ENCODE results near the gene TERC.

TERC gene

DNA sequence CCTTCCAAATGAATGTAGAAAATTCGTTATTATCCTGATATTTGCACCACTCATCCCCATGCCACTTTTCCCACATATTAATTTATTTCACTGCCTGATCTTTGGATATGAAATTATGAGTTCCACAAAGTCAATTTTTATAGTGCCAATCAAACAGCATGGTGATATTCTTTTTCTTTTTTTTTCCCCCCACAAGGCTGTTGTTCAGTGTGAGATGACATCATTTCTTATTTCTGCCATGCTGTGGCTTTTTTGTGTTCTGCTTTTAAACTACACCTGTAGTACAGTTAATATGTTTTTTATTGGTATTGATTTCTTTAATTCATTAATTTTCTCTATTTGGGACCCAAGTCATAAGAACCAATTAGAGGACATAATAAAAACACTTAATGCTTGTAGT lies 22.9 kb upstream of the TERC start:
- H3K4me3 ChIP-seq (ENCODE audit: low read length): no peak overlapping the region
- no peaks in the 10 kb centered on the region for H3K4me1 ChIP-seq (ENCODE audit: control insufficient read depth, low read depth, low read length)
- H3K27ac ChIP-seq (ENCODE audit: low read length): no peak overlapping the region
- H3K36me3 ChIP-seq (ENCODE audit: control insufficient read depth, low read depth, low read length): peaks cover 59% of the 10 kb centered on the region
- H3K9ac ChIP-seq (ENCODE audit: low read length): no peak overlapping the region
- no peaks in the 10 kb centered on the region for H3K9me3 ChIP-seq (ENCODE audit: control insufficient read depth, low read depth, low read length)
- no peaks in the 10 kb centered on the region for H3K27me3 ChIP-seq (ENCODE audit: control insufficient read depth, insufficient read depth, low read length)

DNA sequence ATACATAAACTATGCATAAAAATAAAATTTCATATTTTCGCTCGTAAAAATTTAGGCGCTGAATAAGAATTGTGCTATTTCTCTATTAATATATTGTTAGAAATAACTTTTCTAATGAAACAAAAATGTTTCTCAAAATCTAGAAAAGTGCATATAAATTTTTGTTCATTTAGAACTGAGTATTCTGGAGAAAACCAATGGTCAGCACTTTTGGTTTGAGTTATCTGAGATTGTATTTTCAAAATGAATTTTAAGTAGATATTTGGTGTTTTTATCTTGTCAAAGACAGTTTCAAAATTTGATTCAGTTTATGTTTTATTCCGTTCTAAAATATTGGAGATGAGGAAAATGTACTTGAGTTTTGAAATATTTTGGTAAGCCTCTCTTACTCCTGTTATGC lies 22.3 kb upstream of the TERC start:
- Histone ChIP-seq H3K9ac (ENCODE audit: low read length) (no peak overlapping the region), H3K9me3 (ENCODE audit: control insufficient read depth, low read depth, low read length) (no peaks in the 10 kb centered on the region), H3K4me3 (ENCODE audit: low read length) (no peak overlapping the region), H3K27ac (ENCODE audit: low read length) (no peak overlapping the region), H3K27me3 (ENCODE audit: control insufficient read depth, insufficient read depth, low read length) (no peaks in the 10 kb centered on the region), H3K36me3 (ENCODE audit: control insufficient read depth, low read depth, low read length) (peaks cover 65% of the 10 kb centered on the region), H3K4me1 (ENCODE audit: control insufficient read depth, low read depth, low read length) (no peaks in the 10 kb centered on the region)

DNA sequence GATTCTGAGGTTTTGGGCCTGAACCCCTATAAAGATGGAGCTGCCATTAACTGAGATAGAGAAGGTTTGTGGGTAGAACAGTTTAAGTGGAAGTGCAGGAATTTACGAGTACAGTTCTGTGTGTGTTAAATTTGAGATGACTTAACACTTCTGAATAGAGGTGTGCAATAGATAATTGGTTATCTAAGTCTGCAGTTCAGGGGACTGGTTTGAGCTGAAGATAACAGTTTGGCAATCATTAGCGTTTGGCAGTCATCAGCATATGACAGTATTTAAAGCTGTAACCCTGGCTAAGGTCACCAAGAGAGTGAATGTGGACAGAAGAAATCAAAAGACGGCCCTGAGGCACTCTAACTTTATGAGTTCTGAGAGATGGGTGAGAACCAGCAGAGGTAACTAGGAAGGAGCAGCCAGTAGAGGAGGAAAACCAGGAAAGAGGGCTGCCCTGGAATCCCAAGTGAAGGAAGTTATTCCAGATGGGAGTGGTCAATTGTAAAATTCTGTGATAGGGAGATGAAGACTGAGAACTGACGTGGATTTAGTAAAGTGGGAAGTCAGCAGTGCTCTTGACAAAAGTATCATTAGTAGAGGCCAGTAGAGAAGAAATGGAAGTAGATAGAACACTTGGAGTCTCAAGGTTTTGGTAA lies 16.5 kb upstream of the TERC start:
- Histone ChIP-seq H3K36me3 (ENCODE audit: control insufficient read depth, low read depth, low read length) (peaks cover 85% of the 10 kb centered on the region), H3K27ac (ENCODE audit: low read length) (no peak overlapping the region), H3K9ac (ENCODE audit: low read length) (no peak overlapping the region), H3K4me1 (ENCODE audit: control insufficient read depth, low read depth, low read length) (peaks cover under 1% of the 10 kb centered on the region), H3K4me3 (ENCODE audit: low read length) (no peak overlapping the region), H3K9me3 (ENCODE audit: control insufficient read depth, low read depth, low read length) (no peaks in the 10 kb centered on the region), H3K27me3 (ENCODE audit: control insufficient read depth, insufficient read depth, low read length) (no peaks in the 10 kb centered on the region)

GRCh38 chr3:169780742-169781141 lies 15.9 kb upstream of the TERC start:
- Histone ChIP-seq H3K27ac (ENCODE audit: low read length) (no peak overlapping the region), H3K4me1 (ENCODE audit: control insufficient read depth, low read depth, low read length) (peaks cover 6% of the 10 kb centered on the region), H3K4me3 (ENCODE audit: low read length) (no peak overlapping the region), H3K27me3 (ENCODE audit: control insufficient read depth, insufficient read depth, low read length) (no peaks in the 10 kb centered on the region), H3K9me3 (ENCODE audit: control insufficient read depth, low read depth, low read length) (no peaks in the 10 kb centered on the region), H3K9ac (ENCODE audit: low read length) (no peak overlapping the region), H3K36me3 (ENCODE audit: control insufficient read depth, low read depth, low read length) (peaks cover 85% of the 10 kb centered on the region)

GRCh38 chr3:169777822-169778221 lies 13.0 kb upstream of the TERC start:
- no peaks in the 10 kb centered on the region for H3K9me3 ChIP-seq (ENCODE audit: control insufficient read depth, low read depth, low read length)
- no peak overlapping the region for H3K4me3 ChIP-seq (ENCODE audit: low read length)
- no peaks in the 10 kb centered on the region for H3K27me3 ChIP-seq (ENCODE audit: control insufficient read depth, insufficient read depth, low read length)
- H3K9ac ChIP-seq (ENCODE audit: low read length): no peak overlapping the region
- H3K4me1 ChIP-seq (ENCODE audit: control insufficient read depth, low read depth, low read length): peaks cover 17% of the 10 kb centered on the region
- H3K36me3 ChIP-seq (ENCODE audit: control insufficient read depth, low read depth, low read length): peaks cover 73% of the 10 kb centered on the region
- H3K27ac ChIP-seq (ENCODE audit: low read length): no peak overlapping the region

DNA sequence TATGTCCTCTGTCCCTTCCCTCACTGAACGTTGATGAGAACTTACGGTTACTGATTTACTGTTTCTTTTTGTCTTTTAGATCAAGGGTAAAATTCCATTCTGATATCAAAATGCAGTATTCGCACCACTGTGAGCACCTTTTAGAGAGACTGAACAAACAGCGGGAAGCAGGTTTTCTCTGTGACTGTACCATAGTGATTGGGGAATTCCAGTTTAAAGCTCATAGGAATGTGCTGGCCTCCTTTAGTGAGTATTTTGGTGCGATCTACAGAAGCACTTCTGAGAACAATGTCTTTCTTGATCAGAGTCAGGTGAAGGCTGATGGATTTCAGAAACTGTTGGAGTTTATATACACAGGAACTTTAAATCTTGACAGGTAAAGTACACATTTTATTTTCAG lies 9.3 kb upstream of the TERC start:
- peaks cover 17% of the 10 kb centered on the region for H3K4me1 ChIP-seq (ENCODE audit: control insufficient read depth, low read depth, low read length)
- H3K36me3 ChIP-seq (ENCODE audit: control insufficient read depth, low read depth, low read length): peaks cover 40% of the 10 kb centered on the region
- no peaks in the 10 kb centered on the region for H3K27me3 ChIP-seq (ENCODE audit: control insufficient read depth, insufficient read depth, low read length)
- no peak overlapping the region for H3K27ac ChIP-seq (ENCODE audit: low read length)
- peak overlapping the region; percentile 95 for H3K9ac ChIP-seq (ENCODE audit: low read length)
- H3K9me3 ChIP-seq (ENCODE audit: control insufficient read depth, low read depth, low read length): no peaks in the 10 kb centered on the region
- peak overlapping the region; percentile 82 for H3K4me3 ChIP-seq (ENCODE audit: low read length)

DNA sequence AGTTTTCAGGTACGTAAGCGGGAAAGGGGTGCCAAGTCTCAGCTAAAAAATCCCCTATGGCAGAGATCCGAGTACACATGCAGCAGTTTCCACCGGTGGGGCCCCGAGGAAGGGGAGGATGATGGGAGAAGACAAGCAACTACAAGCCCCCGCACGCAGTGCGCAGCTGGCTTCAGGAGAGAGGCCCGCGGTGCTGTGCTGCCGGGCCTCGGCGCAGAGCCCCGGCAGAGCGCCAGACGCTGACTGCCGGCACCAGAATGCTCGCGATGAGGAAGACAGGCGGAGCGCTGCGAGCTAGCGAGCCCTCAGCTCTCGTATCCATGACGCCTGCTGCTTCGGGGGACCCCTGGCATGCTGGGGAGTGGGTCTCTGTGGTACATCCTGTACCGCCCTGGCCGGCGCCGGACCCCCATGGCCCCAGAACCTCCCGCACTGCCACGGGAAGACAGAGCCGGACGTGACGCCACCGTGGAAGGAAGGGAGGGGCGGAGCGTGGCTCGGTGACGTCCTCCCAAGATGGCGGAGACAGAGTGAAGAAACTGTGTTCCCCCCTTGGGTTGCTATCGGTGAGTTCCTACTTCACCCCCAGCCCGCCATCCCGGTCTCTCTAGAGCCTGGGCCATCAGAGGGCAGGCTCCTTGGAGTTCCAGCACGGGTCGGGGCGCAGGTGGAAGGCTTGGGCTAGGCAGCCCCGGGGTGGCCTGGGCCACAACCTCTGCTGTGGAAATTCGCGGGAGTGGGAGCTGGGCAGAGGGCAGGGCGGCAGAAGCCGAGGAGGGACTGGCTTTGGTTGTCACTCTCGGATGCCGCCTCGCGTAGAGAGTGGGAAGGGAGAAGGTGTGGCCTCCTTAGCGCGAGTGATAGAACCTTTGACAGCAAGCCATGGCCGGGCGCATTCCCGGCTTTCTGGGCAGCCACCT lies 8.3 kb upstream of the TERC start, which contains the start of gene MYNN:
Gene MYNN (plus strand): TSS at position 500 of the 920 bp plus-strand sequence. CDS start 900 bp downstream, outside the sequence.
- H3K36me3 ChIP-seq (ENCODE audit: control insufficient read depth, low read depth, low read length): peaks cover 30% of the 10 kb centered on the region
- peak within 1 kb of the TSS; percentile 95 for H3K9ac ChIP-seq (ENCODE audit: low read length)
- H3K27ac ChIP-seq (ENCODE audit: low read length): peak within 1 kb of the TSS; percentile 92
- H3K4me3 ChIP-seq (ENCODE audit: low read length): peak within 1 kb of the TSS; percentile 82
- H3K4me1 ChIP-seq (ENCODE audit: control insufficient read depth, low read depth, low read length): peaks cover 17% of the 10 kb centered on the region
- H3K27me3 ChIP-seq (ENCODE audit: control insufficient read depth, insufficient read depth, low read length): no peaks in the 10 kb centered on the region
- no peaks in the 10 kb centered on the region for H3K9me3 ChIP-seq (ENCODE audit: control insufficient read depth, low read depth, low read length)

DNA sequence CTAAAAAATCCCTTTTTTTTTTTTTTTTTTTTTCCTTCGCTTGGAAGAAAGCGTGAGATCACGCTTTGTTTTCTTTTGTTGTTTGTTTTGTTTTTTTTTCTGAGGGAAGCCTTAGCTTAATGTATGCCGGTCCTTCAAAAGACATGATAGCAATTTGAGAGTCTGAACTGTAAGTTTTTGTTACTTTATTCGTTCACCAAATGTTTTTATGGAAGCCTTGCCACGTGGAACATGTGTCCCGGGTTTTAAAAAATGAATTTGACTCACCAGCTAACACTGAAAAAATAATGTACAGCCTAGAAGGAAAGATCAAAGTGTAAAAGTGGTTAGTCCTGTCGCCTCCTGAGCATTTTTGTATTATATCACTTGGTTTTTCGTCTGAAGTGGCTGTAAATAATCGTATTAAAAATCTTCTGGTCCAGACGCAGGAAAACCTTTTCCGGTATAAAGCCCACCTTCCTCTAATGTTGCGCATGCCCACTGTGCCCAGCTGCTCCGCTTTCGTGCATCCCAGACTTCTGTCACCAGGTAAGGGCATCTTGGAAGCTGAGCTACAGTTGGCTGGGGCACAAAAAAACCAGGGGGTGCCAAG lies 7.5 kb upstream of the TERC start:
- Histone ChIP-seq H3K4me3 (ENCODE audit: low read length) (peak overlapping the region; percentile 82), H3K9me3 (ENCODE audit: control insufficient read depth, low read depth, low read length) (no peaks in the 10 kb centered on the region), H3K9ac (ENCODE audit: low read length) (peak overlapping the region; percentile 95), H3K4me1 (ENCODE audit: control insufficient read depth, low read depth, low read length) (peaks cover 17% of the 10 kb centered on the region), H3K27ac (ENCODE audit: low read length) (peak overlapping the region; percentile 92), H3K36me3 (ENCODE audit: control insufficient read depth, low read depth, low read length) (peaks cover 22% of the 10 kb centered on the region), H3K27me3 (ENCODE audit: control insufficient read depth, insufficient read depth, low read length) (no peaks in the 10 kb centered on the region)

GRCh38 chr3:169771497-169772304 lies 6.8 kb upstream of the TERC start:
- H3K27ac ChIP-seq (ENCODE audit: low read length): no peak overlapping the region
- peak overlapping the region; percentile 82 for H3K4me3 ChIP-seq (ENCODE audit: low read length)
- no peaks in the 10 kb centered on the region for H3K9me3 ChIP-seq (ENCODE audit: control insufficient read depth, low read depth, low read length)
- peaks cover 17% of the 10 kb centered on the region for H3K4me1 ChIP-seq (ENCODE audit: control insufficient read depth, low read depth, low read length)
- peaks cover 21% of the 10 kb centered on the region for H3K36me3 ChIP-seq (ENCODE audit: control insufficient read depth, low read depth, low read length)
- H3K9ac ChIP-seq (ENCODE audit: low read length): peak overlapping the region; percentile 95
- H3K27me3 ChIP-seq (ENCODE audit: control insufficient read depth, insufficient read depth, low read length): no peaks in the 10 kb centered on the region

DNA sequence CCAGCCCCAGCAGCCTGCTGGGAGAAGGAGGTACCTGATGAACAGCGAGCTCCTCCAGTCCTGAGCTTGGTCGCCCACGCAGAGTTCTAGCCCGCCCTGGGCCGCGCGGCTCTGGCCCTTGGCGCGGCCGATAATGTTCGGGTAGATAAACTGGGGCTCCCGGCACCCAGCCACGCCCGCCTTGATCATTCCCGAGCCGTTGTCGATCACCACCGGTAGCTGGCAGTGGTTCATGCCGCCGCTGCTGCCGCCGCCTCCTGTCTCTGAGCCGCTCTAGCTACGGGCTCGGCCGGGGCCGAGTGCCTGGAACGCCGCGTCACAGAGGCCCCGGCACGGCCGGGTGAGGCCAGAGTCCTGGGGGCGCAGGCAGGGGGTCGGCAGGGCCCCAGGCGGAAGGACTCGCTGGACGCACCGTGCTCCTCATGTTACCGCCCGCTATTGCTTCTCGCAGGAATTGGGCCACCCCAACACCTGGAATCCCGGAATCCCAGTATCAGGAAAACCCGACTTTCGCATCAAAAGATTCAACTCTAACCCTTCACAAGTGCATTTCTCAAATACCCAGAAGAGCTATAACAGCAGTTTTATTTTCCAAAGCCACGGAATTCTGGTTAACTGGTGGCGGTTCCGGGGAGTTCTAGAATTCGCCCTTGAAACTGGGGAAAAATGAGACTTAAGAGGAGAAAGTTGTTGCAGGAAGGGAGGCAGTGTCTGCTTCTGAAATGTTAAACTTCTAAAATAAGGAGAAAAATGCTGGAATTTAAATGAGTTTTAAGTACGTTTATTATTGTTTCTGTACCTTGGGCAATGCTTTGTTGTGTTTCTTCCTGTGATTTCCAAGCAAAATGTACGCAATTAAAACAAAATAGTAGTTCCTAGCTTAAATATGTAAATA lies 4.7 kb upstream of the TERC start, which contains the start of gene ACTRT3:
Gene ACTRT3 (minus strand): TSS at position 275 of the 895 bp plus-strand sequence. CDS start 41 bp downstream, at position 234.
- Histone ChIP-seq H3K27ac (ENCODE audit: low read length) (peak within 1 kb of the TSS; percentile 77), H3K9me3 (ENCODE audit: control insufficient read depth, low read depth, low read length) (no peaks in the 10 kb centered on the region), H3K4me1 (ENCODE audit: control insufficient read depth, low read depth, low read length) (peaks cover 6% of the 10 kb centered on the region), H3K4me3 (ENCODE audit: low read length) (peak within 1 kb of the TSS; percentile 89), H3K9ac (ENCODE audit: low read length) (peak within 1 kb of the TSS; percentile 50), H3K36me3 (ENCODE audit: control insufficient read depth, low read depth, low read length) (peaks cover 4% of the 10 kb centered on the region), H3K27me3 (ENCODE audit: control insufficient read depth, insufficient read depth, low read length) (no peaks in the 10 kb centered on the region)
